Stomach (tissue), 4 donors: ENCODE data around the gene MRPS14.

Experiments used
- POLR2A ChIP-seq, 4 donors: fragments of 450-650 bp; IDR thresholded peaks; one replicate each; pipeline ENCODE4 v1.6.1; 2016; ENCODE audit warnings: antibody characterized with exemption in 4 of 4, control low read depth in 2 of 4, mild to moderate bottlenecking in 1 of 4, moderate library complexity in 1 of 4
- POLR2AphosphoS5 ChIP-seq, 3 donors: sonication (generic); formaldehyde crosslinking; IDR thresholded peaks; one replicate each; pipeline ENCODE4 v1.6.1; 2016; ENCODE audit warnings: antibody characterized with exemption in 3 of 3
- TF ChIP-seq, protein P1 (sequence below), 7 experiments: fragments of 450-650 bp in 4 of 7; fragments of 200-600 bp in 3 of 7; sonication (generic) in 3 of 7; IDR thresholded peaks; one replicate each; pipeline ENCODE4 v1.5.1; 2016 to 2019; ENCODE audit warnings: antibody characterized with exemption in 7 of 7, control low read depth in 2 of 7, mild to moderate bottlenecking in 1 of 7

DNA sequence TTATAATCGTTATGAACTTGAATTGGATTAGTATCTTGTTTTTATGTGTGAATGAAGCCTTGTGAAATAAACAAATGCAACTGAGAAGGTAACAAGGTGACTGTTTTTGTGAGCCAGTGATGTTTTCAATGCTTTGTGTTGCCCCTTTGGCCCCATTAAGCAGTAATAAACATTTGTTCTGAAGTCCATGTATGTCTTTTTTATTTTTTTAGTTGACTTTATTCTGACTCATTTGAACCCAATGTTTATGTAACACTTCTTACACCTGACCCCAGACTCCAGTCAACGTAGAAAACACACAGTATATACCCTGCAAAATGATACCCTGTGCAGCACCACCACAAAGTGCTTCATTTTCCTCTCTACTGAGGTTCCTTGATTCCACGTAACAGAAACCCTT is 28.1 kb downstream of the MRPS14 start:
- no peak for TF ChIP-seq POLR2A (IDR thresholded peaks at IDR 0.05)
- TF ChIP-seq, protein P1, sequence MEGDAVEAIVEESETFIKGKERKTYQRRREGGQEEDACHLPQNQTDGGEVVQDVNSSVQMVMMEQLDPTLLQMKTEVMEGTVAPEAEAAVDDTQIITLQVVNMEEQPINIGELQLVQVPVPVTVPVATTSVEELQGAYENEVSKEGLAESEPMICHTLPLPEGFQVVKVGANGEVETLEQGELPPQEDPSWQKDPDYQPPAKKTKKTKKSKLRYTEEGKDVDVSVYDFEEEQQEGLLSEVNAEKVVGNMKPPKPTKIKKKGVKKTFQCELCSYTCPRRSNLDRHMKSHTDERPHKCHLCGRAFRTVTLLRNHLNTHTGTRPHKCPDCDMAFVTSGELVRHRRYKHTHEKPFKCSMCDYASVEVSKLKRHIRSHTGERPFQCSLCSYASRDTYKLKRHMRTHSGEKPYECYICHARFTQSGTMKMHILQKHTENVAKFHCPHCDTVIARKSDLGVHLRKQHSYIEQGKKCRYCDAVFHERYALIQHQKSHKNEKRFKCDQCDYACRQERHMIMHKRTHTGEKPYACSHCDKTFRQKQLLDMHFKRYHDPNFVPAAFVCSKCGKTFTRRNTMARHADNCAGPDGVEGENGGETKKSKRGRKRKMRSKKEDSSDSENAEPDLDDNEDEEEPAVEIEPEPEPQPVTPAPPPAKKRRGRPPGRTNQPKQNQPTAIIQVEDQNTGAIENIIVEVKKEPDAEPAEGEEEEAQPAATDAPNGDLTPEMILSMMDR (IDR thresholded peaks at IDR 0.05) = no peak
- TF ChIP-seq POLR2AphosphoS5 (IDR thresholded peaks at IDR 0.05) = no peak
